Measurements from ENCODE around the gene ITPR1.

The ITPR1 gene

DNA sequence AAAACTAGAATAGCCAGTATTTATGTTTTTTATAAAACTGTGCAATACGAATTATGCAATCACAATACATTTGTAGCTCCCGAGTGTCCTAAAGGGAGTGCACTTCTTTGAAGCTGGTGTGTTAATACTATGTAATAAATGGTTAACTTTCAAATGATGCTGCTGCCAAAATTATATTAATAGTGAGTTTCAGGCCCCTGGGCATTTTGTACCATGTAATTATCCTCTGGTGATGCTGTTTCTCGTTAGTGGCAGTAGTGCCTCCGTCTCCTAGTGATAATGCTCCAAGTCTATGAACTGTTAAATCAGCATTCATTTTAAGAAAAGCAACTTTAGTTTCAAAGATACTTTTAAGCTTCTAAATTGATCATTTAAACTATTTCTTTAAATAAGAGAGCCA lies 353.4 kb downstream of the ITPR1 start:
- no peak for DNase-seq (ENCODE audit: low read depth in 2 of 2)
- no peak for TF ChIP-seq CTCF (IDR thresholded peaks at IDR 0.05; ENCODE audit: low read depth, low read length)
- no peak overlapping the region for H3K4me3 ChIP-seq (replicated peaks in 1 of 2; ENCODE audit: low read depth in 2 of 2, low read length in 2 of 2)

GRCh38 chr3:4848176-4848825 lies 355.2 kb downstream of the ITPR1 start:
- DNase-seq (ENCODE audit: low read depth in 2 of 2): no peak
- no peak for TF ChIP-seq CTCF (IDR thresholded peaks at IDR 0.05; ENCODE audit: low read depth, low read length)
- no peak overlapping the region for H3K4me3 ChIP-seq (replicated peaks in 1 of 2; ENCODE audit: low read depth in 2 of 2, low read length in 2 of 2)

DNA sequence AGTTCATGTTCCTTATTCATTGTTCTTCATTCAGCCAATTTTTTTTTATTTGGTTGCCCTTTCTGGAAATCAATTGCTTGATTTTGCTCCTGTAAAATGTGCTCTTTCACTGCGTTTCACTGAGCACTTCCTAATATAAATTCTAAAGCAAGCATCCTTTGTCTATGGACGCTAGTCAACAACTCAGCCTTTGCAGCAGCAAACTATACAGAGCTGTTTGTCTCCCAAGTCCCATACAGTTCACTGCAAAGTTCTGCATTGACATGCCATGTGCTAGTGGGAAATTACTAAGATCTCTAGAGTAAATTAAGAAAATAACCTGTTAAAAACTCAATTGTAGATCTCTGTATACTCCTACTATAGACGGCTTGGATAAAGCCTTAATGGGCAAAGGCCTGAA lies 356.0 kb downstream of the ITPR1 start:
- no peak for TF ChIP-seq CTCF (IDR thresholded peaks at IDR 0.05; ENCODE audit: low read depth, low read length)
- DNase-seq (ENCODE audit: low read depth in 2 of 2): no peak
- no peak overlapping the region for H3K4me3 ChIP-seq (replicated peaks in 1 of 2; ENCODE audit: low read depth in 2 of 2, low read length in 2 of 2)

- DNase-seq (ENCODE audit: low read depth in 2 of 2): no peak
- no peak for TF ChIP-seq CTCF (IDR thresholded peaks at IDR 0.05; ENCODE audit: low read depth, low read length)
- H3K4me3 ChIP-seq (replicated peaks in 1 of 2; ENCODE audit: low read depth in 2 of 2, low read length in 2 of 2): no peak overlapping the region
Measured at GRCh38 chr3:4849739-4850138, 356.6 kb downstream of the ITPR1 start.

GRCh38 chr3:4850211-4850927 lies 357.2 kb downstream of the ITPR1 start:
- DNase-seq (ENCODE audit: low read depth in 2 of 2): no peak
- TF ChIP-seq CTCF (IDR thresholded peaks at IDR 0.05; ENCODE audit: low read depth, low read length): no peak
- H3K4me3 ChIP-seq (replicated peaks in 1 of 2; ENCODE audit: low read depth in 2 of 2, low read length in 2 of 2): no peak overlapping the region

DNA sequence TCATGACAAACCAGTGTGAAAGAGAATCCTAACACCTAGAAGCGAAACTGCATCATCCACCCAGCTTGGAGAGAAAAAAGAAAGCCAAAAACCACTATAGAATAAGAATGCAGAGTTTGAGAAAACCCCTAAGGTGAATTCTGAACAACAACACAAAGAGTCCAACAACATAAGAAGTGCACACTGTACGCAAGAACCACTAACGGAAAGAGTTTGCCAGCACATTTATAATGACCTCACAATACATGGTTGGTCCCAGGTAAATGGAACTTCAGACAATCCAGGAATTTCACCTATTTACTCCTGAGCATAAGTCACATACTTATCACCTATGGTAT lies 357.7 kb downstream of the ITPR1 start:
- no peak for DNase-seq (ENCODE audit: low read depth in 2 of 2)
- TF ChIP-seq CTCF (IDR thresholded peaks at IDR 0.05; ENCODE audit: low read depth, low read length): no peak
- no peak overlapping the region for H3K4me3 ChIP-seq (replicated peaks in 1 of 2; ENCODE audit: low read depth in 2 of 2, low read length in 2 of 2)

Data from cardiac fibroblast (primary cell).